HG03442 (cell line): ENCODE data around the gene MSH5.
"Not testable (repeated sequence)": the region's sequence is repeated elsewhere in the genome, so short reads cannot be mapped to it uniquely, and the experiment has no call there.

Experiments
- ATAC-seq: cut with Tn5 transposase; IDR thresholded peaks from one replicate; pipeline ENCODE4 v1.9.1; 2021; ENCODE audit warnings: mild to moderate bottlenecking, moderate library complexity; ENCODE audit not compliant: unreplicated experiment

MSH5 gene

DNA sequence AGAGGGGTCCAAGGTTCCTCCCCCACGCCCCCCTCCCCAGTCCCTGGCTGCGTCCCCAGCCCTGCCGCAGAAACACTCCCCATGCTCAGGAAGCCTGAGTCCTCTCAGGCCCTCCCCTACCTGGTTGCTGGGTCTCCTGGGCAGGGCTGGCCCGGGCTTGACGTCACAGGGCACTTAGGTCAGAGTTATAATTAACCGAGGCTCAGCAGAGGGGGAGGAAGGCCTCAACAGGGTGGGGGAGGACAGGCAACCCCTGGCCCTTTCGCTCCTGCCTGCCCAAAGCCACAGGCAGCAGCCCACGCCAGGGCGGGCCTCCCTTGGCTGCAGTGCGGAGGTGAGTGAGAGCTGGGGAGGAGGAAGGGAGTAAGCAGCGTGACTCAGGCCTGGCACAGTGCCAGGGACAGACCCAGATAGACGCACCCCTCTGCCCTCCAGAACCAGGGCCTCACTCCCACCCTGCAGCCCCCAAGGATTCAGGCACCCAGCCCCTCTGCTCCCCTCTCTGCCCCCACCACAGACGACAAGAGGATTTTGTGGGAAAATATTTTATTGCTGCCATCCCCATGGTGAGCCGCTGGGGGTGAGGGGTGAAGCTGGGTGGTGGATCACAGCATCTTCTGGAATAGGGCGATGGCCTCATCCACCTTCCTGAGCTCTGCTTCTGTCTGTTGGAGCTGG lies 37.3 kb downstream of the MSH5 start, which contains the start of gene VWA7:
Gene VWA7 (minus strand): TSS at position 340 of the 678 bp plus-strand sequence. CDS start 549 bp downstream, outside the sequence.
- ATAC-seq = peak; percentile 74

- no peak for ATAC-seq
Measured at GRCh38 chr6:31777667-31778050, 37.9 kb downstream of the MSH5 start.

GRCh38 chr6:31778193-31778592 lies 38.4 kb downstream of the MSH5 start:
- ATAC-seq = no peak

DNA sequence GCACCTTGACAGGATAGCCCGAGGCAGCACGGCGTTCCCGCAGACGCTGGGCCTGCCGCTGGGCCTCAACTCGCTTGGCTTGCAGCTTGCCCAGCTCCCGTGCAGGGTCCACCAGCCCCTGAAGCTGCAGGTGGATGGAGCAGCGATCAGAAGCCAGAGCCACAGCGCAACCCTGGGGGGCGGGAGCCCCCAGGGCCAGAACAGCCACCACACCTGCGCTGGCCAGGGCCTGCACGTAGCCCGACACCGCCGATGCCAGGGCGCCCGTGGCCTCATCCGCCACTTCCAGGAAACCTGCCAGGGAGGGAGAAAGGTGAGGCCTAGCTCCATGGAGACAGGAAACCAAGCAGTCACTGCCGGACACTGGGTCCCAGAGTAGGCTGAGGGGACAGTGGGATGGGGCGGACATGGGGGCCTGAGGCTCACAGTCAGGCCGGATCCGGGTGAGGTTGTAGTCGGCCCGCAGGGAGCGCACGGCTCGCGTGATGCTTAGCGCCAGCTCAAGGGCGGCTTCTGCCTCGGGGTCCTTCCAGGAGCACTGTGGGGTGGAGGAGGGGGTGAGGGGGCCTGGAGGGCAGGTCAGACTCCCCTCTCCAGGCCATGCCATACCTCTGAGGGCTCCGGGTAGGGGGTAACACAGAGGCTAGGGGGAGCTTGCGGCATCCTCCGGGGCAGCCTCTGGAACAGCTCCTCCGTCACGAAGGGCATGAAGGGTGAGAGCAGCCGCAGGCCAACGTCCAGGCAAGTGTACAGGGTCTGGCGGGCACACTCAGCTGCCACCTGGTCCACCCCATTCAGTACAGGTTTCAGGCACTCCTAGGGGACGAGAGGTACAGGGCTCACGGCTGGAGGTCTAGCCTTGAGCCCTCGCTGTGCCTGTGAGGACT lies 39.4 kb downstream of the MSH5 start:
- no peak for ATAC-seq

DNA sequence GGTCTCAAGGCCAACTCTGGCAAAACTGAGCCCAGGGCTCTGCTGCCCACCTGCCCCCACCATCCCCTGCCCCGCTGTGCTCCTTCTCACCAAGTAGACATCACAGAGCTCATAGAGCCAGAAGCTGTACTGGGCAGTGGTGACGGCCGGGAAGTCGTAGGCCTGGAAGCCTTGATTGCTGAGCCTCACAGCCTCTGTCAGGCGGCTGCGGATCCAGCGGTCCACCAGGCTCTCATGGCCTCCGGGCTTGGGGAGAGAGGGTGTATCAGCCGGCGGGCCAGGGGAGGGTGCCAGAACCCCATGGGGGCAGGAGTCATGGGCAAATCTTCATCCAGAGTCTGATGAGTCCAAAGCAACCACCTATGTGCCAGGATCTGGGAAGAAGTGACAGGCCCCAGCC lies 40.1 kb downstream of the MSH5 start:
- no peak for ATAC-seq

DNA sequence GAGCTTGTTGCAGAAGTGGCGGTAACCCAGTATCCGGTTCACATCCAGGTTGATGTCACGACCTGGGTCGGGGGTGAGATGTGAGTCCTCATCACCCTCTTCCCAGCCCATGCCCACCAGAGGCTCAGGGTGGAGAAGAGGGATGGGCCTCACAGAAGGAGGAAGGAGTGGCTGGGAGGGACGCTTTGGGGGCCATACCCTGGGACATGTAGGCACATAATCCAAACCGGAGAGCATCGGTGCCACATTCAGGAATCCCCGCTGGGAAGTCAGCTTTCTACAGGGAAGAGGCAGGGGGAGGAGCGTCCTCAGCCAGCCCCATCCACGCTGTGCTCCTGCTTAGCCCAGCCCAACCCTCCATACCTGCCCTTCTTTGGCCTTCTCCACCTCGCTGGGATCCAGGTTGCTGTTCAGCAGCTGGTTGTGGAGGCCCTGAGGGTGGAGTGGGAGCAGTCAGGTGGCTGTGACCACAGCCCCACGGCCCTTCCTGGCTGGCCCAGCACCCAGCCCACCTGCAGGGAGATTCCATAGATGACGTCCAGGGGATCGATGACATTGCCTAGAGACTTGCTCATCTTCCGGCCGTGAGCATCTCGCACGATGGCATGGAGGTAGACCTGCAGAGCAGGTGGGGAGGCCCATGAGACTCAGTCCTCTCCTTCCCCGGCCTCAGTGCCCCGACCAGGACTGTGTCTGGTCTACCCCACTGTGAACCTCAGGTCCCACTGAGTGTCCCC lies 40.9 kb downstream of the MSH5 start:
- no peak for ATAC-seq

- ATAC-seq = no peak
Measured at GRCh38 chr6:31781244-31782125, 41.7 kb downstream of the MSH5 start.

DNA sequence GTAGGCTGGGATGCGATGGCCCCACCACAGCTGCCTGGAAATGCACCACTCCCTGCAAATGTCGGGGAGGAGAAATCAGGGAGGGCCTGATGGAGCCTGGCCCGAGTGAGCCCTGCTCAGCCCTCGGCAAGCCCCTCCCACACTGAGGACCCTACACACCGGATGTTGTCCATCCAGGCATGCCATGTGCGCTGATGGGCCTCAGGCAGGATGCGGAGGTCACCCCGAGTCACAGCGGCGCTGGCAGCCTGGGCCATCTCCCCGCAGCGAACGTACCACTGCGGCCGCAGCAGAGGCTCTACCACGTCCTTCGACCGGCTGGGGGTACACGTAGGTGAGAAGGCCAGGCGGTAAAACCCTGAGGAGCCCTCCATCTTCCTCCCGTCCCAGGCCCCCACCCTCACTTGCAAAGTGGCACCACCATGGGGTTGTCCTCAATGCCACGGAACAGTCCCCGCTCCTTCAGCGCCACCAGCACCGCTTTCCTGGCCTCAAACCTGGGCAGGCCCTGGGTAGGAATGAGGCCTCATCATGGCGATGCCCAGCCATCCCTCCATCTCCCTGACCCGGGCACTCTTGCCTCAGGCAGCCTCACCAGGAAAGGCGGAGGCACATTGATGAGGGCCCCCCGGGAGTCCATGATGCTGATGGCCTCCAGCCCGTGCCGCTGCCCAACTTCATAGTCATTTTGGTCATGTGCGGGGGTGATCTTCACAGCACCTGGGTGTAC lies 42.5 kb downstream of the MSH5 start:
- no peak for ATAC-seq

GRCh38 chr6:31784098-31784925 lies 44.5 kb downstream of the MSH5 start:
- ATAC-seq = no peak

DNA sequence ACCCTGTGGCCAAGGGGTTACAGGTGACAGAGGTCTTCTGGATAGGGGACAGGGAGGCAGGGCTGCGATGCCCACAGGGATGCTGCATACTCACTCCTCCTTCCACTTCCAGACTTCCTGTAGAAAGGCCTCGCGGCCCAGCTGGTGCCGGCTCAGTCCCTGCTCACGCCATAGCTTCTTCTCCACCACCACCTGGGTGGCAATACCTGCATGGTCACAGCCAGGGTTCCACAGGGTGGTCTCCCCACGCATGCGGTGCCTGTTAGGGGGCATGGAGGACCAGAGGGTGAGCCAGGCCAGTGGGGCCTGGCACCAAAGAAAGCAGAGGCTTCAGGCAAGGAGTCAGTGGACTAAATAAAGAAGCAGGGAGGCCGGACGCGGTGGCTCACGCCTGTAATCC lies 45.7 kb downstream of the MSH5 start:
- ATAC-seq = no peak

DNA sequence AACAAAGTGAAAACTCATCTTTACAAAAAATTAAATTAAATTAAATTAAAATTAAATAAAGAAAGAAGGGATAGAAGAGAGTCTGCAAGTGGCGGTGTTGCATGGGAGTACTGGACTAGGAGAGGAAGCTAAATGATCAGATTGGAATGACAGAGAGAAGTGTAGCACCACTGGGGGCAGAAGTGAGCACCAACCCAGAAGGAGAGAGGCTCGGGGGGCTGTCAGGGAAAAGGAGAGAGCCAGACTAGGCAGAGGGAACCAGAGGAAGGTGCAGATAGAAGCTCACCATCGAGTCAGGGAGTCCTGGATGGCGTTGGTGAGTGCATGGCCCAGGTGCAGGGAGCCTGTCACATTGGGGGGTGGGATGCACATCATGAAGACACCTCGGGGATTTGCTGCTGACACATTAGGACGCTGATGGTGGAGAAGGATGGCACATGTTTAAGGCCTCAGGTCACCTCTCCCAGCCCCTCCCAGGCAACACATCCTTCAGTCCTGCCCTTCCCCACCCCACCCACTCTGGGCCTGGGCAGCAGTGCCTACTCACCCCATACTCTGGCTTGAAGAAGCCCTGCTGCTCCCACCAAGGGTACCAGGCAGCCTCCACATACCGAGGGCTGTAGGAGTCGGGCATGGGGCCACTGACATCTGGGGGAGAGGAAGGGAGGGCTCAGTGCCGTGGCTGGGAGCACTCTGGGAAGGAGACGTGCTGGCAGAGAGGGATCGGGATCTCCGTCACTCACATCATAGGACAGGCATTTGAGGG lies 51.7 kb downstream of the MSH5 start:
- ATAC-seq = no peak

DNA sequence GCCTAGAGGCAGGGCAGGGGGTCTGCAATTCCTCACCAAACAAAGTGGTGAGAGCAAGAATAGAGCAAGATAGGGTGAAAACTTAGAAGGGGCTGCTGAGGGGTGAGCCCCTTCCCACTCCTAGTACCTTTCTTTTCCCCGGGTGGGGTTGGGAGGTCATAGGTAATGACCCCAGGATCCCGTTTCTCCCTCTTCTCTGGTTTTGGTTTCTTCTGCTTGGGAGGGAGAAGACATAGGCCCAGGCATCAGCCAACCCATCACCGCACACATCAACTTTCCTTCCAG lies 52.2 kb downstream of the MSH5 start:
- ATAC-seq = no peak

GRCh38 chr6:31792761-31793171 lies 53.0 kb downstream of the MSH5 start:
- ATAC-seq = no peak

- ATAC-seq = not testable (repeated sequence)
Measured at GRCh38 chr6:31793927-31794245, 54.1 kb downstream of the MSH5 start.

- ATAC-seq = no peak
Measured at GRCh38 chr6:31794294-31794865, 54.6 kb downstream of the MSH5 start.

DNA sequence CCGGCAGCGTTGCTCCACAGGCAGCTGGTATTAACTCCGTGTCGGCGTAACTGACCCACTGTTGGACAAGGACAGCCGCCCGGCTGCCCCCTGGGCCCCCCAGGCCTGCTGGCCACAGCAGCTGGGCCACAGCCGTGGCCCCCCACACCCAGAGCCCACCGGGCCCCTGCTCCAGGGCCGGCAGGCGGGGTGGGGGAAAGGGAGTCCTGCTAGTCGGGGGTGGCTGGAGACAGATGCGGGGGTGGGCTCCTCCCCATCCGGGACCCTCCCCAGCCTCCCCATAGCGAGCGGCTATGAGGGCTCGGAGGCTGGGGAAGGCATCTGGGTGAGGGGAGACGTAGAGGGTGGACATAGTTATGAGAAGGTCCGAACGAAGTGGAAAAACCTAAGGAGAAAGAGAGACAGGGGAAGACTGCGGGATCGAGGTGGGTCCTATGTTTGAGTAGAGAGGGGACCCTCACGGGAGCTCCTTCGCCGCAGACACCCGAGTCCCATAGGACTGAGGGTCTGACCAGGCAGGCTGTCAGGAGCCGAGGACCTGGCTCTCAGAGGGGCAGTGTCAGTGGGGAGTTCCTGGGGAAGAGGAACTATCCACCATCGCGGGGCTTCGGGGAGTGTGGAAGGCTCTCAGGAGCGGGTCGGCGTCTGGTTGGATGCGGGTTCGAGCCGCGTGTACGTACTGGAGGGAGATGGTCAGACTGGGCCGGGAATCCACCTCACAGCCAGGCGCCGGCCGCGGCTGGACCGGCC lies 55.2 kb downstream of the MSH5 start:
- ATAC-seq = peak; percentile 14

GRCh38 chr6:31795616-31796298 lies 56.0 kb downstream of the MSH5 start, which contains the start of gene VARS1:
Gene VARS1 (minus strand): TSS chr6:31795752. CDS start chr6:31795217, 535 bp downstream.
- peak; percentile 75 for ATAC-seq
